Stimulated activated CD4-positive, alpha-beta T cell treated with anti-CD3 and anti-CD28 coated beads, Interleukin-4, amount 100 ng/mL, for 48 hours (primary cell): ENCODE results near the gene CD248.
"Not testable (repeated sequence)": the region's sequence is repeated elsewhere in the genome, so short reads cannot be mapped to it uniquely, and the experiment has no call there.

ENCODE experiments used
- DNase-seq, 2 donors: peaks; one replicate each; pipeline ENCODE4 v3.0.0-alpha.2; 2020; ENCODE audit warnings: low read depth in 2 of 2

The CD248 gene

GRCh38 chr11:66313321-66314185, 3.3 kb downstream of the CD248 start:
- DNase-seq: no peak

DNA sequence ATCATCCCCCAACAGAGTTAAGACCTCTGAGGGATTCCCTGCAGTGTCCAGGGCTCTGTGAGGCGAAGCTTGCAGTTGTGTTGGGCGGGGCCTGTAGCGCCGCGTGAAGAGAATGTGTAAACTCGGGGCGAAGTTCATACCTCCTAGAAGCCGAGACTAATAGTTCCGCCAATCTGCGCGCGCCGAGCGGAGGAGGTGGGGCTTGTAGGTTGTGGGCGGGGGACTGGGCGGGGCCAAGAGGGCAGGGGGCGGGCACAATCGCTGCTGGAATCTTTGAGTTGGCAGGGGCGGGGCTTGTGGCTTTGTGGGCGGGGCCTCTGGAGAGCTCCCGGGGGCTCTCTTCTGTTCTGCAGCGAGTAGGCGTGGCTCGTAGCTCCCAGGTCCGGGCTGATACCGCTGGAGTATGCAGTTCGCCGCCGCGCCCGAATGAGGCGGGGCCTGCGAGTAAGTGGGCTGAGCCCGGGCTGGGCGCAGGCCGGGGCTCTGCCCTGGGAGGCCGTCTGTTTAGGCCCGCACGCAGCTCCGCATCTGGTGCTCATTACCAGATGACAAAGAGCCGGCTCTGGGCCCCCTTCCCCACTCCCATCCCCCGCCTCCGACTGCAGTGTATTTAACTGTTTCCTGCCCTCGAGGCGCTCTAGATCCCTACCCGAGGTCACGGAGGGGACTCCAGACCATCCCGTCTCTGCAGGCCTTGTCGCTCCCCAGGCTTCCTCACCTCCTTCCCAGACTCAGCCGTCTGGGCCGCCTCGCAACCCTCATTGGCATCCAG, 4.1 kb downstream of the CD248 start:
- peak; percentile 90 to 99 for DNase-seq

DNA sequence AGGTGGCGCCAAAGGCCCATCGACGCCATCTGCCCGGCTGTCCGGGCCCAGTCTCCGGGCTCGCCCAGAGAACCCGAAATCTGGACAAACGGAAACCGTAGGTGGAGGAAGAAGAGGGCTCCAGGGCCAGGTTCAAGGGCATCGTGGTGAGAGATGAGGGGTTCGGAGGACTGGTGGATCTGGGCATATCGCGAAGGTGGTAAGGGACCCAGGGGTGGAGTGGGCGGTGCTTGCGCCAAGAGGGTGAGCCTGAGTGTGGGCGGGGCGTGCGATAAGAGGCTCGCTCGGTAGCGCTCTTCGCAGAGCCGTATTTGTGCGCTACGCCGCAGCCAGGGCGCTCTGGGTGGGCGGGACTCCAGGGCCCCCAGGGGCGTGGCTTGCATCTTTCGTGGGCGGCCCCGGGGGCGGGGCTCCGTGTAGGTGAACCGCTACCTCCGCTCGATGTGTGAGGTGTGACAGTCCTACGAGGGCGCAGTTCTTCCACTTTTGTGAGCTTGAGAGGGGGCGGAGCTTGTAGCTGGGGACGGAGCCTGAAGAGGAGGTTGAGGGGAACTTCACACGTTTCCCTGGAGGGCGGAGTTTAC, 4.8 kb downstream of the CD248 start:
- peak; percentile 85 to 95 for DNase-seq

DNA sequence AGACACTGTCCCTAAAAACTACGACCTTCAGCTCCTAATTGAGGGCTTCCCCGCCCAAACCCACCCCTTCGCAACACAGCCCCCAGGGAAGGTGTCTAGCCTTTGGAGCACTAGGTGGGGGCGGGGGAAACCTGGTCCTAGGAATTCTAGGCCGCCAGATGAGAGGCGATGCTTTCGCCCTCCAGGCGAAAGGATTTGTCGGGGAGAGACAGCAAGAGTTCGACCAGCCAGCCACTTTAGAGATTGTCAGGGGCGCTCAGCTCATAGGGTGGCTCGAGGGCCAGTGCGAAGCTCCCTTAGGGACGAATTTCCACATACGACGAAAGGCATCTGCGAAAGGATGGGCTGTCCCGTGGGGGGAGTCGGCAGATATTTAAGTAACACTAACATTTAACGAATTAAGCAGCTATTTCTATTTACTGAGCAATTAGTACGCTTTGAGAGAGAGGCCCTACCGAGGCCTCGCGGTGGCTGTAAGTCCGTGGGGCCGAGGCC, 5.3 kb downstream of the CD248 start:
- no peak for DNase-seq

DNA sequence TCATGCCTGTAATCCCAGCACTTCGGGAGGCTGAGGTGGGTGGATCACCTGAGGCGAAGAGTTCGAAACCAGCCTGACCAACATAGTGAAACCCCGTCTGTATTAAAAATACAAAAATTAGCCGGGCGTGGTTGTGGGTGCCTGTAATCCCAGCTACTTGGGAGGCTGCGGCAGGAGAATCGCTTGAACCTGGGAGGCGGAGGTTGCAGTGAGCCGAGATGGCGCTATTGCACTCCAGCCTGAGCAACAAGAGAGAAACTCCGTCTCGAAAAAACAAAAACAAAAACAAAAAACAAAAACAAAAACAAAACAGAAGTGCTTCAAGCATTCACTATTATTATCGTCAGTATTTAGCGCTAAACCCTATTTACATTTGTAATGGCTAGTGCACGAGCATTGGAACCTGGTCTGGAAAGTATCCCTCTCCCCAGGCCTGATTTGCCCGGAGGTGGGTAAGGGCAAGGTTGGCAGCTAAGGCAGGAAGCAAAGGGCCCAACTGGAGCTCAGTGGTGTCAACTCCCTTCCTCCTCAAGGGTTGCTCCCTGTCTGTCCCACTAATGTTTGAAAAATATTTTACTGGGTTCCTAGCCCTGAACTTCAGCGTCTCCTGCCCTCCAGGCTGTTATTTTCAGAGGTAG, 5.9 kb downstream of the CD248 start:
- DNase-seq: not testable (repeated sequence)

GRCh38 chr11:66310324-66310723, 6.5 kb downstream of the CD248 start:
- no peak for DNase-seq

DNA sequence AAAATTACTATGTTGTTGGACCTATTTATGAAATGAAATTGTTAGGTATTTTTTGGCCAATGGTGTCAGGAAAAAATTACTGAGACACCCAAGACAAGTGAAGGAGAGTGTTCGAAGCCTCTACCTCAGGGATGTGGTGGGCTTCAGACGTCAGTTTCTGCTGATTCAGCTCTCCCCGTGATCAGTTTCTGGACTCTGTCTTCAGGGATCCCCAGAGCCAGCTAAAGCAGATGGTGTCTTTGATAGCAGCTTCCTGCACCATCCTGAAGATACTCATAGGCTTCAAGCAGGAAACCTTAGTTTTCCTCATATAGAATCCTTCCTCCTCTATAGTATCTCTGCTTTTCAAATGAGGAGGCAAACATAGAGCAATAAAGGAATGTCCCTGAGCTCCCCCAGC, 7.4 kb downstream of the CD248 start:
- no peak for DNase-seq

GRCh38 chr11:66302656-66303055, 14.2 kb downstream of the CD248 start:
- no peak for DNase-seq

- no peak for DNase-seq
These were observed 17.7 kb downstream of the CD248 start for GRCh38 chr11:66299186-66299585.

- DNase-seq: no peak
These were observed 19.2 kb downstream of the CD248 start for GRCh38 chr11:66297610-66298009.

DNA sequence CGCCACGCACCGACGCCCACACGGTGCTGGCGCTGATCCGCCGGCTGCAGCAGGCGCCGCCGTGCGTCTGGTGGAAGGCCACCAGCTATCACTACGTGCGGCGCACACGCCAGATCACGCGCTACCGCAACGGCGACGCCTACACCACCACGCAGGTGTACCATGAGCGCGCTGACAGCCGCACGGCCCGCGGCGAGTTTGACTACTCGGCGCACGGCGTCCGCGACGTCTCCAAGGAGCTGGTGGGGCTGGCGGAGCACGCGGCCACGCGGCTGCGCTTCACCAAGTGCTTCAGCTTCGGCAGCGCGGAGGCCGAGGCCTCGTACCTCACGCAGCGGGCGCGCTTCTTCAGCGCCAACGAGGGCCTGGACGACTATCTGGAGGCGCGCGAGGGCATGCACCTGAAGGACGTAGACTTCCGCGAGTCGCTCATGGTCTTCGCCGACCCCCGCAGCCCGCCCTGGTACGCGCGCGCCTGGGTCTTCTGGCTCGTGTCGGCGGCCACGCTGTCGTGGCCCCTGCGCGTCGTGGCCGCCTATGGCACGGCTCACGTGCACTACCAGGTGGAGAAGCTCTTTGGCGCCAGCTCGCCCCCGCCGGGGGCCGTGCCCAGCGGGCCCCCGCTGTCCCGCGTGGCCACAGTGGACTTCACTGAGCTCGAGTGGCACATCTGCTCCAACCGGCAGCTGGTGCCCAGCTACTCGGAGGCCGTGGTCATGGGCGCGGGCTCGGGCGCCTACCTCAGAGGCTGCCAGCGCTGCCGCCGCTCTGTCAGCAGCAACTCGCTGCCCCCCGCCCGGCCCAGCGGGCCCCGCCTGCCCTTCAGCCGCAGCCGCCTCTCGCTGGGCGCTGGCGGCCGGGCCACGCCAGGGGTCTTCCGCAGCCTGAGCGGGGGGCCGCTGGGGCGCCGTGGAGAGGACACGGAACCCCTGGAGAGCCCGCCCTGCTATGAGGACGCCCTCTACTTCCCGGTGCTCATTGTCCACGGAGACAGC, 21.9 kb downstream of the CD248 start:
- no peak for DNase-seq

DNA sequence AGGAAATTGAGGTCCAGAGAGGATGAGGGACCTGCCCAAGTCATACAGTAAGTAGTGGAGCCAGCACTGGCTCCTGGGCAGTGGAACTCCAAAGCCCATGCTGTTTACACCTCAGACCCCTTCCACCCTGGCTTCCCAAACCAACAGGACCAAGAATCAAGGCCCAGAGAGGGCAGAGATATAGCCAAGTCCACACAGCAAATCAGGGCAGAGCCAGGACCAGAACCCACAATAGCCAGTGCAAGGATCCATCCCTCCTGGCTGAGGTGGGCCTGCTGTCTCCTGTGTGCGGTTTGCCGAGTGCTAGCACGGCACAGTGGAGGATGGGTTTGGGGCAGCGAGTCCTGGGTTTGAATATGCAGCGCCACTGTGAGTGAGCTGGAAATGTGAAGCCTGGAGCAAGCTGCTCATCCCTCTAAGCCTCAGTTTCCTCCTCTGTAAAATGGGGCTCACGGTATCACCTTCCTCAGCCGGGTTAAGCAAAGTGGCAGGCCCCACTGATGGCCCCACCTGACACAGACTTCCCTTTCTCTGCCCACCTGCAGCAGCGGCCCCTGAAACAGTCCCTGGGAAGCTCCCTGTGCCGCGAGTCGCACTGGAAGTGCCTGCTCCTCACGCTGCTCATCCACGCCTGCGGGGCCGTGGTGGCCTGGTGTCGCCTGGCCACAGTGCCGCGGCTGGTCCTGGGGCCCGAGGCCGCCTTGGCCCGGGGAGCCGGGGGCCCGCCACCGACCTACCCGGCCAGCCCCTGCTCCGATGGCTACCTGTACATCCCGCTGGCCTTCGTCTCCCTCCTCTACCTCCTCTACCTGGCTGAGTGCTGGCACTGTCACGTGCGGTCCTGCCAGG, 22.8 kb downstream of the CD248 start:
- DNase-seq: no peak

DNA sequence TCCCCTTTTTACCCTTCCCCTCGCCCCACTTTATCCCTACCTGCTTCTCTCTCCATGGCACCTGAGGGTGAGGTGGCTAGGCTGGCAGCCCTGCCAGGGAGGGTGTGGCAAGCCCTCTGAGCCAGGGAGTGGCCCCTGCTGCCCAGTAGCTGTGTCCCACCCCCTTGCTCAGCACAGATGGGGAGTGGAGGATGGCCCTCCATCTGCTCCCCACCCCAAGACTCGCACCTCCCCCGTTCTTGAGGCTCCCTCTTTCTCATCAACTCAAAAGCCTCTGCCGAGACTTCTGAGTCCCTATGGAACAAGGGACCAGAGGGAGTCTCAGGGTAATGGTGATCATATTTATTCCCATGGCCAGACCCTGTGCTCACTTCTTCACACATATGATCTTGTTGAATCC, 23.5 kb downstream of the CD248 start:
- DNase-seq: no peak

DNA sequence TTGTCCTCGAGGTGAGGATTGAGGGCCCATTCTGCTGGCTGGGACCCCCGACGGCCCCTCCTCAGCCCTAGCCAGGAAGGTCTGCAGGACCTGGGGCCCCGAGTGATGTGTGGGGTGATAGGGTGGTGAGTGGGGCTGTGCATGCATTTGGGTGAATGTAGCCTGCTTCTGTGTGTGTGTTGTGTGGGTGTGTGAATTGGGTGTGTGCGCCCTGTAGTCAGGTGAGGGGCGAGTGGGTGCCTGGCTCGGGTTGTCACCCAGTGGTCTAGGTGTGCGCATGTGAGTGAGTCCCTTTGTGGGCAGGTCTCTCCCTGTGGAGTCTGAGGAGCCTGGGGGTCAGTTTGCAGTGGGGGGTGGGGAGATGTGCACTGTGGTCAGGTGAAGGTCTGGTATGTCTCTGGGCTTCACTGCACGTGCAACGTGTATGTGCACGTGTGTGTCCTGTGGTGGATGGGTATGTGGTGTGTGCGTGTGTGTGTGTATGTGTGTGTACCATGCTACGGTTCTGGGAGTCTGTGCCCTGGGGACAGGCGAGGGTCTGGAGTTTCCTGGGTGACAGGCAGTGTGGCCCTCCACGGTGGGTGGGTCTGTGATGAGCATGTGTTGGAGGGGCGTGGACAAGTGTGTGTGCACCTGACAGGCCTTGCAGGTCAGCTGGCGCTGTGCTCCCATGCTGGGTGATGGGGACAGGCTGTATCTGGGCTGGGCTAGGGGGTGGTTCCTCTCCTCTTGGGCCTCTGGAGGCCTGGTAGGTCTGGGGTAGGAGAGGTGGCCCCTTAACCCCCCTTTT, 24.1 kb downstream of the CD248 start:
- no peak for DNase-seq

DNA sequence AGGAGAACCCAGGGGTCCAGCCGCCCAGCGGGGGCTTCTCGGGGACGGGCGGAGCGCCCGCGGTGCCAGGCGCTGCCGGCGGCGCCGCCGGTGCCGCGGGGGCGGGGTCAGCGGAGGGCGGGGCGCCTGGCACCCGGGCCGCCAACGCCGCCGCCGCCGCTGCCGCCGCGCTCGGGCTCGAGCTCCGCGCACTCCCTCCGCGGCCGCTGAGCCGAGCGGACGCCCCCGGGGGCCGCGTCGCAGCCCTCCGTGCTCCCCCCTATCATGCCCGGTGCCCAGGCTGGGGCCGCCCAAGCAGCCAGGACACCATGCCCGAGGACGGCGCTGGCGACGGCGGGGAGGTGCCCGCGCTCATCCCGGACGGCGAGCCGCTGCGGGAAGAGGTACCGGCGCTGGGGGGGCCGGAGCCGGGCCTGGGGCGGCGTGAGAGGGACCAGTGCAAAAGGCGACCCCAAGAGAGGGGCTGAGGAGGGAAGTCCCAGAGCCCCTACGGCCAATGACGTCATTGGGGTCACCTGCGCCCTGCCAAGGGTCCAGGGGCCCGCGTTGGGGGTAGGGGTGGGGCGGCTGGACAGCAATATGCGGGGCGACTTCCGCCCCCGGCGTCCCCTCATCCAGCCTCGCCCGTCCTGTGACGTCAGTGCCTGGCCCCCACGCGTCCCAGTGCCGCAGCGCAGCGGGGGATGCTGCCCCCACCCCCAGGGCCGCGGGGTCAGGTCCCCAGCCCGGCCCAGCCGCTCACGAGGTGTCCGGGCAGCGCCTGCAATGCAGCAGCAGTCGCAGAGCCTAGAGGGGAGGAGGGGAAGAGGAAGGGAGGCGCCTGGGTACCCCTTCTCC, 24.9 kb downstream of the CD248 start, which contains the start of gene TMEM151A:
TMEM151A (plus strand) TSS at position 189 of the 837 bp plus-strand sequence; CDS start at position 309, 120 bp downstream.
- no peak for DNase-seq

GRCh38 chr11:66291303-66291705, 25.5 kb downstream of the CD248 start:
- DNase-seq: no peak

- DNase-seq: no peak
These were observed 26.6 kb downstream of the CD248 start for GRCh38 chr11:66290330-66290621.
